Hematopoietic multipotent progenitor cell treated with erythropoietin and hydrocortisone succinate and interleukin-3 and kit ligand, for 6 days (in vitro differentiated cells): ENCODE data around the gene PTPRN2.

Source experiments
- DNase-seq: peaks from one replicate; pipeline ENCODE4 v3.0.0-alpha.2; 2015

The PTPRN2 gene

GRCh38 chr7:158486919-158487318 lies 100.7 kb downstream of the PTPRN2 start:
- no peak for DNase-seq

GRCh38 chr7:158484801-158485531 lies 102.7 kb downstream of the PTPRN2 start:
- DNase-seq = no peak

- DNase-seq = no peak
Measured at GRCh38 chr7:158482480-158482879, 105.1 kb downstream of the PTPRN2 start.

GRCh38 chr7:158479664-158480025 lies 108.0 kb downstream of the PTPRN2 start:
- no peak for DNase-seq

- no peak for DNase-seq
Measured at GRCh38 chr7:158479021-158479663, 108.5 kb downstream of the PTPRN2 start.

- no peak for DNase-seq
Measured at GRCh38 chr7:158477866-158478265, 109.8 kb downstream of the PTPRN2 start.

- no peak for DNase-seq
Measured at GRCh38 chr7:158476331-158476932, 111.2 kb downstream of the PTPRN2 start.

GRCh38 chr7:158475679-158476052 lies 112.0 kb downstream of the PTPRN2 start:
- no peak for DNase-seq

- no peak for DNase-seq
Measured at GRCh38 chr7:158475036-158475678, 112.5 kb downstream of the PTPRN2 start.

GRCh38 chr7:158474488-158474887 lies 113.1 kb downstream of the PTPRN2 start:
- no peak for DNase-seq

GRCh38 chr7:158473946-158474345 lies 113.7 kb downstream of the PTPRN2 start:
- no peak for DNase-seq

GRCh38 chr7:158473221-158473620 lies 114.4 kb downstream of the PTPRN2 start:
- DNase-seq = no peak

- DNase-seq = no peak
Measured at GRCh38 chr7:158472596-158472995, 115.0 kb downstream of the PTPRN2 start.

GRCh38 chr7:158471716-158472115 lies 115.9 kb downstream of the PTPRN2 start:
- DNase-seq = no peak

- DNase-seq = no peak
Measured at GRCh38 chr7:158470336-158470735, 117.3 kb downstream of the PTPRN2 start.

- no peak for DNase-seq
Measured at GRCh38 chr7:158469396-158470051, 118.1 kb downstream of the PTPRN2 start.

- DNase-seq = no peak
Measured at GRCh38 chr7:158468700-158469296, 118.8 kb downstream of the PTPRN2 start.

- no peak for DNase-seq
Measured at GRCh38 chr7:158468181-158468580, 119.4 kb downstream of the PTPRN2 start.

GRCh38 chr7:158467562-158467961 lies 120.1 kb downstream of the PTPRN2 start:
- no peak for DNase-seq

- DNase-seq = no peak
Measured at GRCh38 chr7:158463317-158463716, 124.3 kb downstream of the PTPRN2 start.

- DNase-seq = no peak
Measured at GRCh38 chr7:158461824-158462223, 125.8 kb downstream of the PTPRN2 start.

GRCh38 chr7:158460665-158461064 lies 127.0 kb downstream of the PTPRN2 start:
- DNase-seq = no peak
